HG03354 (cell line): ENCODE data around the gene HSPA6.
A peak's percentile ranks its signal among the peaks of the same experiment; 100 is the strongest.
"Not testable (repeated sequence)": the region's sequence is repeated elsewhere in the genome, so short reads cannot be mapped to it uniquely, and the experiment has no call there.

Source experiments
- ATAC-seq: cut with Tn5 transposase; IDR thresholded peaks from one replicate; pipeline ENCODE4 v1.9.1; 2021; ENCODE audit warnings: mild to moderate bottlenecking; ENCODE audit not compliant: unreplicated experiment, poor library complexity, severe bottlenecking

Gene HSPA6

DNA sequence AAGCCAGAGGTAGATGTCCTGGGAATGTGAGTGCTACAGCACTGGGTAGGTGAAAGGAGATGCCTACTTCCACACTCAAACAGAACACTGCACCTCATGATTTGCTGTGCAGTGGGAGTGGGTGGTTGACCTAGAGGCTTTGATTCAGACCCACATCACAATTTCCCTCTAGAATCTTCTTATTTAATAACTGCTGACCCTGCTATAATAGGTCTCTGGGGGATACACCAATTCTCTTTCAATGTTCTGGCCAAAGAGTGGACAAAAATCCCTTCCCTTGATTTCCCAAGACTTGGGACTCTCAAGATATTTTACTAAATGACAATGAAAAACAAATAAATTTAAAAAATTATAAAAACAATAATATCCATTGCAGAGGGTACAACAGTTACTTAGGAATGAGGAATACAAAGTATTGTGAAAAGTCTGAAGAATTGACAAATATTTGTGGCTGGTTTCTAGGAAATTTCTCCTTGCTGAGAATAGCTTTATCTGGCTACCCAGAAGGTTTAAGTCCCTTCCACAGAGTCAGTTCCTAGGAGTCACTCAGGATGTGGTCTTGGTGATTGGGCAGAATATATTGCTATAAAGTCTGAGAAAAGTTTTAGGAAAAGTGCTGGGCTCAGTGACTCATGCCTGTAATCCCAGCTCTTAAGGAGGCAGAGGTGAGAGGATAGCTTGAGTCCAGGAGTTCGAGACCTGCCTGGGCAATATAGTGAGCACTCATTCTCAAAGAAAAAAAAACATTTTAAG is 21.5 kb upstream of the HSPA6 start:
- no peak for ATAC-seq

GRCh38 chr1:161503394-161503748 is 21.0 kb upstream of the HSPA6 start:
- ATAC-seq = no peak

- no peak for ATAC-seq
Observed at GRCh38 chr1:161505686-161506085, 18.7 kb upstream of the HSPA6 start.

GRCh38 chr1:161506336-161507223 is 17.8 kb upstream of the HSPA6 start:
- no peak for ATAC-seq

DNA sequence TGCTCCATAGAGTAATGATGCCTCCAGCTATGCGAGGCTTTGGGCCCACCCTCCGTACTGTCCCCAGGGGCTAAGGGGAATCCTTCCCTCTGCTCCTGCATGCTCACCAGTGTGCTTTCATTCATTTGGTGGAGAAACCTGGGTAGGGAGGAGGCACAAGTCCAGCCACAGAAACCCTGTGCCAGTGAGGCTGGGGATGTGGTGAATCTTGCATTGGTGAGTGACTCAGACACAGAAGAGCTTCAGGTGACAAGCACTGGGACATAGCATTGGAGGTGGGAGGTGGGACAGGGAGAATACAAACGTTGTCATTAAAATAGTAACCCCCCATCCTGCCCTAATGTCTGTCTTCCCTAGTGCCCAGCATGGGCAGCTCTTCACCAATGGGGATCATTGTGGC is 13.9 kb upstream of the HSPA6 start:
- no peak for ATAC-seq

DNA sequence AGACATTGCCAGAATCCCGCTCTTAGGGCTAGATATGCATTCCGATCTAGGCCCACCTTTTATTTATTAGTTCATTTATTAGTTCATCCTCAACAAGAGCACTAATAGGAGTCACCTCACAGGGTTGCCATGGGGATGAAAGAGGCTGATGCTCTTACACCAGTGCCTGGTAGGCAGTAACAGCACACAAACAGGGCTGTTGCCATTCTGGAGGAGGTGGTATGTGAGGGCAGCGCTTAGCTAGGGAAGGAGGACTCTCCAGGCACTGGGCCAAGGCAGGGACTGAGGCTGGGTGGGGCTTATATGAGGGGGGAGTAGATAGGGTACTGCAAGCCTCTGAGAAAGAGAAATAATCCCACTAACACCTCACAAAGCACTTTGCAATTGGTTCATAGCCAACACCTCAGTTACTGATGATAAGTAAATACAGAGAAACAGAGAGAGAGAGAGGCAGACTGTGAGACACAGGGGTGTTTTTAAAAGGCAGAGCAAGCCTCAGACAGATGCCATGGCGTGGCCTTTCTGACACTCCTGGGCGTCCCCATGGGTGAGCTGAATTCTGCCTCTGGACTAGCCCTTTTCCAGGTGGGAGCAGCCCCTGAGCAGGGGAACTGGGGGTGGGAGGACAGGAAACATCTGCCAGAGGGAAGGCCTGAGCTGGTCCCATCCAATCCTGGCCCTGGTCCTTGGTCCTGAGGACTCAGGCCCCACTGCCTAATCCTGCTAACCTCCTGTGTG is 13.2 kb upstream of the HSPA6 start:
- no peak for ATAC-seq

DNA sequence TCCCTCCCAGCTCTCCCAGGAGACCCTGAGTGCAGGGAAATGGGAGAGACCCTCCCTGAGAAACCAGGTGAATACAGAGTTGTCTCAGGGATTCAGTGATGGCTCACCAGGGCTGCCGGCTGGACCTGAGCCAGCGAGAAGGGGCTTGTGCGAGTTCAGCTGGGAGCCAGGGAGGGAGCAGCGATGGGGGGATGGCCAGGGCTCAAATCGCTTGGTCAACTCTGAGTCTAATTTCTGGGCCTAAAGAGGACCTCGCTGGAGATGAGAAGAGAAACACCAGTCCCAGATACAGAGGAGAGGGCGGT is 12.6 kb upstream of the HSPA6 start:
- ATAC-seq = no peak

DNA sequence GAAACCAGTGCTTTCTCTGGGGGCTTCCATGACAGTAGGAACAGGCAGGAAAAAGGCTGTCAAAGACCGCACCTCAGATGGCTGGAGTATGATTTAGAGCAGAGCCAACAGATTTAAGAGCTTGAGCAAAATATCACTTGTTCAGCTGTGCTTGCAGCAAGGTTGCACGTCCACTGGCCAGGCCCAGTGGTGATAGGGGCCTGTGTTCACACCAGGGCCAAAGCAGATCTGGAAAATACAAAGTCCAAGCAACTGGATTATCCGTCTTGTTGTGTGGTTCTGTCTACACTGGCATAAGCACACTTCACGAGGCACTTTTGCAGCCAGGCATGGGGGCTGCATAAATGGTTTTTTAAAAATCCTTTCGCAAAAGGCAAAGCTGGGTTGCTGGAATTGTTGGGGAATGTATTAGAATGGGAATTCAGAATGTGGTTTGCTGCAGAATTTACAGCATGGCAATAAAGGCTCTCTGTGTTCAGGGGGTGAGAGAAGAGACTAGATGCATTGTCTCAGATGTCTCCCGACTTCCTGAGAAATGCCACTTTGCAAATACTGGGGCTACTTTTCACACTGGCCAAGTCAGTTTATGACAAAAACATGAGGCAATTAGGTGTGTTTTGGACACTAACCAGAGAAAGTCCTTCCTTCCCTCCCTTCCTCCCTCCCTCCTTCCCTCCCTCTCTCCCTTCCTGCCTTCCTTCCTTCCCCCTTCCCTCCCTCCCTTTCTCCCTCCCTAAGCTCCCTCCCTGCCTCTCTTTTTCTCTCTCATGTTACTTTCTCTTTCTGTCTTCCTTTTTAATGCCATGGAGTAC is 11.5 kb upstream of the HSPA6 start:
- ATAC-seq = not testable (repeated sequence)

DNA sequence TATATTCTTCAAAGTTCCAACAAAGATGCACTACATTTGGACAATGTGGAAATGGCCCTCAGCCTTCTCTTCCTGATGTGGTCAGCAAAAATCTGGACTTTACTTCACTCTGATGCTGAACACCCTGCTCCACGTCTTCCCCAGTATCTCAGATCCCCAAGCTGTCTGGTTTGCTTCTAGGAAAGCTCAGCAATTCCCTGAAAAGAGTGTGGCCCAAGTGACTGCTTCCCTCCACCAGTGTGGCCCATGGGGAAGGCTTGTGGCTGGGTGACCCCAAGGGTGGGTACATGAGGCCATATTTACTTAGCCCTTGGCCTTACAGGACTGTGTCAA is 10.9 kb upstream of the HSPA6 start:
- not testable (repeated sequence) for ATAC-seq

- not testable (repeated sequence) for ATAC-seq
Observed at GRCh38 chr1:161513953-161514352, 10.4 kb upstream of the HSPA6 start.

- peak; percentile 8 for ATAC-seq
Observed at GRCh38 chr1:161523041-161523816, 1.1 kb upstream of the HSPA6 start.

- ATAC-seq = peak; percentile 19
Observed at GRCh38 chr1:161524742-161525291, 477 bp downstream of the HSPA6 start.

- not testable (repeated sequence) for ATAC-seq
Observed at GRCh38 chr1:161525321-161525720, 981 bp downstream of the HSPA6 start.

GRCh38 chr1:161525918-161526317 is 1.6 kb downstream of the HSPA6 start:
- ATAC-seq = not testable (repeated sequence)

GRCh38 chr1:161528550-161528949 is 4.2 kb downstream of the HSPA6 start:
- ATAC-seq = not testable (repeated sequence)

GRCh38 chr1:161529463-161530104 is 5.2 kb downstream of the HSPA6 start:
- ATAC-seq = not testable (repeated sequence)

DNA sequence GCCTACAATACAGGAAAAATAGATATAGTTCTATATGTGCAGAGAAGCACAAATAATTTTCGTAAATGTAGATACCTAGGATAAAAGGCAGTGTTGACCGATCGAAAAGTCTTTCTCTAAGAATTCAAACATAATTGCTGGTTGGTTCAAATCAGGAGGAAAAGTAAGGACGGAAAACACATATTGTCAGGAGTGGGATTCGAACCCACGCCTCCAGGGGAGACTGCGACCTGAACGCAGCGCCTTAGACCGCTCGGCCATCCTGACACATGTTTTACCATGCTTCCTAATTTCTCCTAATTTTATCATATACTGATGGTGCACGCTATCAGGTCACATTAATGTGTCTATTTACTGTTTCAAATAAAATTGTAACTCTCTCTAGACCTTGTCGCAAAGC is 5.8 kb downstream of the HSPA6 start:
- ATAC-seq = peak; percentile 40
